ENCODE results near the gene CEP89.
"Not testable (repeated sequence)": the region's sequence is repeated elsewhere in the genome, so short reads cannot be mapped to it uniquely, and the experiment has no call there.

The CEP89 gene

GRCh38 chr19:32971715-32972540, at the start of gene CEP89, which contains the start of gene FAAP24:
Gene CEP89, minus strand, starts transcription at chr19:32971958. Its CDS starts 84 bp downstream, at chr19:32971874.
Gene FAAP24, plus strand, starts transcription at chr19:32972242. Its CDS starts 955 bp downstream, at chr19:32973197.
- TF ChIP-seq GATA1 (IDR thresholded peaks at IDR 0.05; ENCODE audit: low read depth, low read length), result no peak
- TF ChIP-seq POLR2A (IDR thresholded peaks at IDR 0.05; ENCODE audit: low read length), result peak; percentile 77
- peak; percentile 100 for DNase-seq

GRCh38 chr19:33010891-33011290, 39.1 kb upstream of the CEP89 start:
- not testable (repeated sequence) for DNase-seq

- TF ChIP-seq POLR2A (IDR thresholded peaks at IDR 0.05; ENCODE audit: low read length) (no peak), GATA1 (IDR thresholded peaks at IDR 0.05; ENCODE audit: low read depth, low read length) (no peak)
- DNase-seq, result no peak
Observed at GRCh38 chr19:33008738-33009137, 37.0 kb upstream of the CEP89 start.

- TF ChIP-seq POLR2A (IDR thresholded peaks at IDR 0.05; ENCODE audit: low read length), result no peak
- TF ChIP-seq GATA1 (IDR thresholded peaks at IDR 0.05; ENCODE audit: low read depth, low read length), result no peak
- no peak for DNase-seq
Observed at GRCh38 chr19:33005440-33005839, 33.7 kb upstream of the CEP89 start.

GRCh38 chr19:33003424-33004024, 31.8 kb upstream of the CEP89 start:
- not testable (repeated sequence) for DNase-seq

- DNase-seq, result not testable (repeated sequence)
Observed at GRCh38 chr19:33002126-33002865, 30.5 kb upstream of the CEP89 start.

GRCh38 chr19:33000910-33001309, 29.2 kb upstream of the CEP89 start:
- DNase-seq, result no peak
- no peak for TF ChIP-seq POLR2A (IDR thresholded peaks at IDR 0.05; ENCODE audit: low read length)
- TF ChIP-seq GATA1 (IDR thresholded peaks at IDR 0.05; ENCODE audit: low read depth, low read length), result no peak

GRCh38 chr19:33000510-33000909, 28.8 kb upstream of the CEP89 start:
- no peak for TF ChIP-seq POLR2A (IDR thresholded peaks at IDR 0.05; ENCODE audit: low read length)
- no peak for TF ChIP-seq GATA1 (IDR thresholded peaks at IDR 0.05; ENCODE audit: low read depth, low read length)
- no peak for DNase-seq

- DNase-seq, result no peak
- TF ChIP-seq POLR2A (IDR thresholded peaks at IDR 0.05; ENCODE audit: low read length) (no peak), GATA1 (IDR thresholded peaks at IDR 0.05; ENCODE audit: low read depth, low read length) (no peak)
Observed at GRCh38 chr19:32998722-32999121, 27.0 kb upstream of the CEP89 start.

GRCh38 chr19:32997716-32998355, 26.1 kb upstream of the CEP89 start:
- TF ChIP-seq POLR2A (IDR thresholded peaks at IDR 0.05; ENCODE audit: low read length), result no peak
- no peak for TF ChIP-seq GATA1 (IDR thresholded peaks at IDR 0.05; ENCODE audit: low read depth, low read length)

GRCh38 chr19:32997061-32997464, 25.3 kb upstream of the CEP89 start:
- peak; percentile 38 to 61 for DNase-seq

More at GRCh38 chr19:32997716-32998355, 26.1 kb upstream of the CEP89 start:
- DNase-seq, result no peak

GRCh38 chr19:32995966-32996365, 24.2 kb upstream of the CEP89 start:
- not testable (repeated sequence) for DNase-seq

- DNase-seq, result no peak
Observed at GRCh38 chr19:32988724-32989123, 17.0 kb upstream of the CEP89 start.

GRCh38 chr19:32988254-32988653, 16.5 kb upstream of the CEP89 start:
- DNase-seq, result not testable (repeated sequence)

More at GRCh38 chr19:32988724-32989123, 17.0 kb upstream of the CEP89 start:
- TF ChIP-seq GATA1 (IDR thresholded peaks at IDR 0.05; ENCODE audit: low read depth, low read length) (no peak), POLR2A (IDR thresholded peaks at IDR 0.05; ENCODE audit: low read length) (no peak)

GRCh38 chr19:32982488-32982887, 10.7 kb upstream of the CEP89 start:
- DNase-seq, result not testable (repeated sequence)

- not testable (repeated sequence) for DNase-seq
Observed at GRCh38 chr19:32979807-32980206, 8.0 kb upstream of the CEP89 start.

- DNase-seq, result not testable (repeated sequence)
Observed at GRCh38 chr19:32977813-32978212, 6.1 kb upstream of the CEP89 start.

Data from erythroblast (primary cell).